Parathyroid adenoma (tissue), 2 donors: ENCODE results near the gene EHBP1L1.

Experiments
- H2AFZ ChIP-seq: fragments of 300-600 bp; sonication (generic); one replicate; pipeline ENCODE4 v1.7.0; 2017; ENCODE audit warnings: antibody characterized with exemption, mild to moderate bottlenecking
- H3K27ac ChIP-seq: fragments of 300-600 bp; sonication (generic); one replicate; pipeline ENCODE4 v1.7.0; 2017
- H3K27me3 ChIP-seq: fragments of 300-600 bp; sonication (generic); one replicate; pipeline ENCODE4 v1.7.0; 2017; ENCODE audit warnings: low read length; ENCODE audit not compliant: control insufficient read depth, insufficient read depth
- H3K36me3 ChIP-seq: fragments of 300-600 bp; sonication (generic); one replicate; pipeline ENCODE4 v1.7.0; 2017; ENCODE audit warnings: low read length; ENCODE audit not compliant: control insufficient read depth, insufficient read depth
- H3K4me1 ChIP-seq: fragments of 300-600 bp; sonication (generic); one replicate; pipeline ENCODE4 v1.7.0; 2017; ENCODE audit warnings: control low read depth
- H3K4me2 ChIP-seq: fragments of 300-600 bp; sonication (generic); one replicate; pipeline ENCODE4 v1.7.0; 2017; ENCODE audit warnings: low read length
- H3K4me3 ChIP-seq: fragments of 300-600 bp; sonication (generic); one replicate; pipeline ENCODE4 v1.7.0; 2017; ENCODE audit warnings: low read depth, low read length
- H3K79me2 ChIP-seq: fragments of 300-600 bp; sonication (generic); one replicate; pipeline ENCODE4 v1.7.0; 2017; ENCODE audit warnings: control low read depth
- H3K9ac ChIP-seq: fragments of 300-600 bp; sonication (generic); one replicate; pipeline ENCODE4 v1.7.0; 2017; ENCODE audit warnings: mild to moderate bottlenecking
- H3K9me3 ChIP-seq: fragments of 300-600 bp; sonication (generic); one replicate; pipeline ENCODE4 v1.7.0; 2017; ENCODE audit warnings: low read length; ENCODE audit not compliant: control insufficient read depth
- TF ChIP-seq, protein P1 (sequence below): fragments of 300-600 bp; sonication (generic); IDR thresholded peaks from one replicate; pipeline ENCODE4 v1.7.0; 2017; ENCODE audit warnings: antibody characterized with exemption, mild to moderate bottlenecking
- donor health status: primary hyperparathyroidism.

EHBP1L1 gene

DNA sequence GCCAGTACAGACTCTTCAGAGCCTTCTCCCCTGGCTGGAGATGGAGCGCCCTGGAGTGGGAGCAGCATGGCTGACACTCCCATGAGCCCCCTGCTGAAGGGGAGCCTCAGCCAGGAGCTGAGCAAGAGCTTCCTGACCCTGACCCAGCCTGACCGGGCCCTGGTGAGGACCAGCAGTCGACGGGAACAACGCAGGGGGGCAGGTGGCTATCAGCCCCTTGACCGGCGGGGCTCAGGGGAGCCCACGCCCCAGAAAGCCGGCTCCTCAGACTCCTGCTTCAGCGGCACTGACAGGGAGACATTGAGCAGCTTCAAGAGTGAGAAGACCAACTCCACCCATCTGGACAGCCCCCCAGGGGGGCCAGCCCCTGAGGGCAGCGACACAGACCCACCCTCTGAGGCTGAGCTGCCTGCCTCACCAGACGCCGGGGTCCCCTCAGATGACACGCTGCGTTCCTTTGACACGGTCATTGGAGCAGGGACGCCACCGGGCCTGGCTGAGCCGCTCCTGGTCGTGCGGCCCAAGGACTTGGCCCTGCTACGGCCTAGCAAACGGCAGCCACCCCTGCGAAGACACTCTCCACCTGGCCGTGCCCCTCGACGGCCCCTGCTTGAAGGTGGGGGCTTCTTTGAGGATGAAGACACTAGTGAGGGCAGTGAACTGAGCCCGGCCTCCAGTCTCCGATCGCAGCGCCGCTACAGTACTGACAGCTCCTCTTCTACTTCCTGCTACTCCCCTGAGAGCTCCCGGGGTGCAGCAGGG, 42.3 kb downstream of the EHBP1L1 start:
- TF ChIP-seq, protein P1, sequence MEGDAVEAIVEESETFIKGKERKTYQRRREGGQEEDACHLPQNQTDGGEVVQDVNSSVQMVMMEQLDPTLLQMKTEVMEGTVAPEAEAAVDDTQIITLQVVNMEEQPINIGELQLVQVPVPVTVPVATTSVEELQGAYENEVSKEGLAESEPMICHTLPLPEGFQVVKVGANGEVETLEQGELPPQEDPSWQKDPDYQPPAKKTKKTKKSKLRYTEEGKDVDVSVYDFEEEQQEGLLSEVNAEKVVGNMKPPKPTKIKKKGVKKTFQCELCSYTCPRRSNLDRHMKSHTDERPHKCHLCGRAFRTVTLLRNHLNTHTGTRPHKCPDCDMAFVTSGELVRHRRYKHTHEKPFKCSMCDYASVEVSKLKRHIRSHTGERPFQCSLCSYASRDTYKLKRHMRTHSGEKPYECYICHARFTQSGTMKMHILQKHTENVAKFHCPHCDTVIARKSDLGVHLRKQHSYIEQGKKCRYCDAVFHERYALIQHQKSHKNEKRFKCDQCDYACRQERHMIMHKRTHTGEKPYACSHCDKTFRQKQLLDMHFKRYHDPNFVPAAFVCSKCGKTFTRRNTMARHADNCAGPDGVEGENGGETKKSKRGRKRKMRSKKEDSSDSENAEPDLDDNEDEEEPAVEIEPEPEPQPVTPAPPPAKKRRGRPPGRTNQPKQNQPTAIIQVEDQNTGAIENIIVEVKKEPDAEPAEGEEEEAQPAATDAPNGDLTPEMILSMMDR: no peak

DNA sequence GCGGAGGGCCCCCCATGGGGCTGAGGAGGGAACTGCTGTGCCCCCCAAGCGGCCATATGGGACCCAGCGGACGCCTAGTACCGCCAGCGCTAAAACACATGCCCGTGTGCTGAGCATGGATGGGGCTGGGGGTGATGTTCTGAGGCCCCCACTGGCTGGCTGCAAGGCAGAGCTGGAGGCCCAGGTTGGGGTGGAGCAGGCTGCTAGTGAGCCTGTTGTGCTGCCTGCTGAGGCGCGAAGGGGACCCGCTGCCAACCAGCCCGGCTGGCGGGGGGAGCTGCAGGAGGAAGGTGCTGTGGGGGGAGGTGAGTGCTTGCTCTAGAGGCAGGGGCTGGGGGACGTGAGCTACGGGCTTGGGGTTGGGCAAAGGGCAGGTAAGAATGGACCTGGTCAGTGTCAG, 42.9 kb downstream of the EHBP1L1 start:
- Histone ChIP-seq H3K9me3 (no peaks in the 10 kb centered on the region), H3K79me2 (no peaks in the 10 kb centered on the region), H3K9ac (no peak overlapping the region), H3K4me3 (no peak overlapping the region), H3K4me2 (no peak overlapping the region), H3K27ac (no peak overlapping the region), H3K4me1 (peaks cover 5% of the 10 kb centered on the region), H3K27me3 (no peaks in the 10 kb centered on the region), H3K36me3 (no peaks in the 10 kb centered on the region), H2AFZ (no peak overlapping the region)
- TF ChIP-seq, protein P1: no peak

More for the DNA sequence above, 42.3 kb downstream of the EHBP1L1 start:
- Histone ChIP-seq H3K36me3 (no peaks in the 10 kb centered on the region), H3K9ac (no peak overlapping the region), H3K4me1 (peaks cover 5% of the 10 kb centered on the region), H3K27ac (no peak overlapping the region), H3K4me3 (no peak overlapping the region), H2AFZ (no peak overlapping the region), H3K9me3 (no peaks in the 10 kb centered on the region), H3K27me3 (no peaks in the 10 kb centered on the region), H3K79me2 (no peaks in the 10 kb centered on the region), H3K4me2 (no peak overlapping the region)

DNA sequence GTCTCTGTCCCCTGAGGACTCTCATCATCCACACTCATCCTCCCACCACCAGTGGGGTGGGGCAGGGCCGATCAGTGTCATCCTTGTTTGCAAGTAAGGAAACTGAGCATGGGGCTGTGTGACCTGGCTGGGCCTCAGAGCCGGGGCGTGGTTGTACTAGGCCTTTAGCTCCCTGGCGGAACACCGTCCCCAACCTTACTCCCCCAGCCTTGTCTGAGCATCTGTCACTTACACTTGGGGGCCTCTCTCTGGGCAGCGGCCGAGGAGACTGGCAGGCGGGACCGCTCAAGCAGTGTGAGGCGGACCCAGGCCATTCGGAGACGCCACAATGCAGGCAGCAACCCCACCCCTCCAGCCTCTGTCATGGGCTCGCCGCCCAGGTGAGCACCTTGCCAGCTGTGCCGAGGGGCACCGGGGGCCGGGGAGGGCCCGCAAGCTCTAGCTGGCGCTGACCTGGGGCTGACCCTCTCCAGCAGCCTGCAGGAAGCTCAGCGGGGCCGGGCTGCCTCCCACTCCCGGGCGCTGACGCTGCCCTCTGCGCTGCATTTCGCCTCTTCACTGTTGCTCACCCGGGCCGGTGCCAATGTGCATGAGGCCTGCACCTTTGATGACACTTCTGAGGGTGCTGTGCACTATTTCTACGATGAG, 43.6 kb downstream of the EHBP1L1 start:
- Histone ChIP-seq H3K4me1 (peaks cover 5% of the 10 kb centered on the region), H3K27me3 (no peaks in the 10 kb centered on the region), H3K4me2 (no peak overlapping the region), H3K36me3 (no peaks in the 10 kb centered on the region), H3K4me3 (no peak overlapping the region), H2AFZ (no peak overlapping the region), H3K9me3 (no peaks in the 10 kb centered on the region), H3K79me2 (peaks cover 2% of the 10 kb centered on the region), H3K27ac (no peak overlapping the region), H3K9ac (no peak overlapping the region)
- TF ChIP-seq, protein P1: no peak

DNA sequence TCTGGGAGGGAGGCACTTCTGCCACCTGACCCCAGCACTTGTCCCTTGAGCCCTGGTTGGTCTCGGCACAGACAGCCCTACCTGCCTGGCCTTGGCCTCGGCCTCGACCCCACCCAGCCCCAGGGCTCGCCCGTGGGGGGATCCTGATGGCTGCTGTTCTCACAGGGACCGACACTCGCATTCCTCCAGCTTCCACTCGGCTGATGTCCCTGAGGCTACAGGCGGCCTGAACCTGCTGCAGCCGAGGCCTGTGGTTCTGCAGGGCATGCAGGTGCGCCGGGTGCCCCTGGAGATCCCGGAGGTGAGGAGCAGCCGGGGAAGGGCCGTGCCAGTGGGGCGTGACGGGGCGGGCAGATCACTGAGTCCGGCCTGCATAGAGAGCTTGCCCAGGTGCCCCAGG, 44.8 kb downstream of the EHBP1L1 start:
- Histone ChIP-seq H3K79me2 (peaks cover 3% of the 10 kb centered on the region), H3K9me3 (no peaks in the 10 kb centered on the region), H3K27me3 (no peaks in the 10 kb centered on the region), H3K4me2 (no peak overlapping the region), H2AFZ (no peak overlapping the region), H3K4me1 (peaks cover 5% of the 10 kb centered on the region), H3K36me3 (no peaks in the 10 kb centered on the region), H3K4me3 (no peak overlapping the region), H3K9ac (no peak overlapping the region), H3K27ac (no peak overlapping the region)
- TF ChIP-seq, protein P1: no peak
